ENCODE data around the gene AJUBA.

- TF ChIP-seq, protein P1, sequence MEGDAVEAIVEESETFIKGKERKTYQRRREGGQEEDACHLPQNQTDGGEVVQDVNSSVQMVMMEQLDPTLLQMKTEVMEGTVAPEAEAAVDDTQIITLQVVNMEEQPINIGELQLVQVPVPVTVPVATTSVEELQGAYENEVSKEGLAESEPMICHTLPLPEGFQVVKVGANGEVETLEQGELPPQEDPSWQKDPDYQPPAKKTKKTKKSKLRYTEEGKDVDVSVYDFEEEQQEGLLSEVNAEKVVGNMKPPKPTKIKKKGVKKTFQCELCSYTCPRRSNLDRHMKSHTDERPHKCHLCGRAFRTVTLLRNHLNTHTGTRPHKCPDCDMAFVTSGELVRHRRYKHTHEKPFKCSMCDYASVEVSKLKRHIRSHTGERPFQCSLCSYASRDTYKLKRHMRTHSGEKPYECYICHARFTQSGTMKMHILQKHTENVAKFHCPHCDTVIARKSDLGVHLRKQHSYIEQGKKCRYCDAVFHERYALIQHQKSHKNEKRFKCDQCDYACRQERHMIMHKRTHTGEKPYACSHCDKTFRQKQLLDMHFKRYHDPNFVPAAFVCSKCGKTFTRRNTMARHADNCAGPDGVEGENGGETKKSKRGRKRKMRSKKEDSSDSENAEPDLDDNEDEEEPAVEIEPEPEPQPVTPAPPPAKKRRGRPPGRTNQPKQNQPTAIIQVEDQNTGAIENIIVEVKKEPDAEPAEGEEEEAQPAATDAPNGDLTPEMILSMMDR (conservative IDR thresholded peaks at IDR 0.05; ENCODE audit: low read length), result no peak
- no peak for TF ChIP-seq EZH2phosphoT487 (IDR thresholded peaks at IDR 0.05; ENCODE audit: borderline replicate concordance)
Measured at GRCh38 chr14:22980672-22981089, 1.7 kb downstream of the AJUBA start.
